Measurements from ENCODE around the gene SCN5A. TPM values are rescaled to one million over a fixed set of nuclear protein-coding genes. Genes with fewer than 3 reads are reported as not detected.

Gene SCN5A
- total and polyA plus RNA-seq, 2 of the 4 experiments (the other 2 are of a cell fraction), result 1.9 to 2.0 TPM

- Histone ChIP-seq H3K56ac (ENCODE audit: extremely low read depth, insufficient read depth, low read length) (no peak overlapping the region), H2BK5ac (ENCODE audit: low read depth, low read length, poor library complexity, severe bottlenecking) (no peak overlapping the region), H4K91ac (ENCODE audit: insufficient read depth, low read depth, low read length) (no peak overlapping the region), H3K9ac (ENCODE audit: low read depth, low read length) (no peak overlapping the region), H3K36me3 (ENCODE audit: control insufficient read depth, insufficient read depth, low read length) (no peaks in the 10 kb centered on the region; the same call in 1 of the 2 replicates), H3K9me1 (ENCODE audit: insufficient read depth, low read length) (0 out of 2 replicates have a peak, but pooled peaks cover 3% of the 10 kb centered on the region), H3K4me1 (ENCODE audit: control insufficient read depth, insufficient read depth, low read length) (no peaks in the 10 kb centered on the region), H4K5ac (ENCODE audit: low read depth, low read length) (no peak overlapping the region), H2BK15ac (ENCODE audit: low read depth, low read length) (no peak overlapping the region), H4K20me1 (ENCODE audit: insufficient read depth, low read length) (no peaks in the 10 kb centered on the region; the same call in 1 of the 2 replicates), H4K8ac (ENCODE audit: low read depth in 2 of 2, low read length in 2 of 2) (no peak overlapping the region), H3K14ac (replicated peaks; ENCODE audit: low read depth, low read length) (no peak overlapping the region), H3K4ac (ENCODE audit: low read depth, low read length) (no peak overlapping the region), H3K27ac (ENCODE audit: insufficient read depth, low read length) (no peak overlapping the region), H2AK5ac (ENCODE audit: low read depth, low read length) (no peak overlapping the region), H2BK20ac (ENCODE audit: low read depth, low read length) (no peak overlapping the region), H2BK120ac (ENCODE audit: low read depth, low read length) (no peak overlapping the region), H3K79me1 (ENCODE audit: low read depth in 1 of 2, low read length in 2 of 2) (no peaks in the 10 kb centered on the region), H3K4me3 (ENCODE audit: insufficient read depth, low read depth, low read length) (no peak overlapping the region), H2AFZ (replicated peaks; ENCODE audit: low read length, poor library complexity) (no peak overlapping the region), H3K23ac (ENCODE audit: low read depth, low read length) (no peak overlapping the region), H3K27me3 (ENCODE audit: control insufficient read depth, insufficient read depth, low read length) (no peaks in the 10 kb centered on the region; the same call in 1 of the 2 replicates), H2AK9ac (replicated peaks; ENCODE audit: low read depth, low read length, poor library complexity) (no peak overlapping the region), H3K18ac (ENCODE audit: low read depth, low read length) (no peak overlapping the region), H3K4me2 (ENCODE audit: low read depth, low read length) (no peak overlapping the region), H3K9me3 (ENCODE audit: control insufficient read depth, insufficient read depth, low read length) (no peaks in the 10 kb centered on the region)
- in situ Hi-C loops (cut with MboI; ENCODE audit: low sequenced_read_pairs) (no loop called here), dilution Hi-C loops (cut with HindIII; ENCODE audit: low sequenced_read_pairs, unreplicated experiment) (no loop called here), intact Hi-C loops (cut with micrococcal nuclease) (no loop called here)
- CTCF ChIA-PET, result interaction anchor here (0.7 kb wide), 1 partner anchor 13 kb away, joined by 3 read pairs; no protein-coding TSS in a partner anchor
- TF ChIP-seq CEBPB (IDR thresholded peaks at IDR 0.05; ENCODE audit: low read depth, low read length) (no peak), ELK1 (IDR thresholded peaks at IDR 0.05; ENCODE audit: borderline replicate concordance, low read depth, low read length) (no peak), SMC3 (IDR thresholded peaks at IDR 0.05; ENCODE audit: low read depth, low read length) (no peak), MXI1 (IDR thresholded peaks at IDR 0.05; ENCODE audit: borderline replicate concordance, low read depth, low read length) (no peak), FOS (IDR thresholded peaks at IDR 0.05; ENCODE audit: low read depth, low read length) (no peak), MAZ (IDR thresholded peaks at IDR 0.05; ENCODE audit: borderline replicate concordance, low read depth, low read length) (no peak), RAD21 (IDR thresholded peaks at IDR 0.05; ENCODE audit: low read length) (no peak), NFE2L2 (IDR thresholded peaks at IDR 0.05; ENCODE audit: low read depth, low read length) (no peak), POLR2A (IDR thresholded peaks at IDR 0.05; ENCODE audit: low read depth, low read length) (no peak), USF2 (IDR thresholded peaks at IDR 0.05; ENCODE audit: low read depth, low read length) (no peak), BHLHE40 (IDR thresholded peaks at IDR 0.05; ENCODE audit: low read depth, low read length) (no peak), MAFK (IDR thresholded peaks at IDR 0.05; ENCODE audit: low read depth, low read length) (no peak), RCOR1 (IDR thresholded peaks at IDR 0.05; ENCODE audit: insufficient replicate concordance, low read length) (no peak), RFX5 (IDR thresholded peaks at IDR 0.05; ENCODE audit: low read depth, low read length) (no peak), CHD1 (IDR thresholded peaks at IDR 0.05; ENCODE audit: low read depth, low read length) (no peak), CTCF (conservative IDR thresholded peaks at IDR 0.05; ENCODE audit: low read depth, low read length) (no peak)
- DNase-seq (no peak), ATAC-seq (ENCODE audit: low read depth) (no peak)
- BruUV-seq (replicated peaks), result no TSS peak
- 77% methylated on average over 4 of the region's 10 CpGs; no CpG with 5 or more reads in 1 of the 2 experiments for WGBS, 2 experiments (ENCODE audit: extremely low coverage in 2 of 2, insufficient read length in 1 of 2)
- POLR2A ChIA-PET (ENCODE audit: unreplicated experiment), result no interaction called here
Observed at GRCh38 chr3:38622336-38622735, 27.2 kb downstream of the SCN5A start.

All from IMR-90 (cell line).